Psoas muscle (tissue), 8 donors: ENCODE results near the gene RTF1. TPM values are rescaled to one million over a fixed set of nuclear protein-coding genes. Genes with fewer than 3 reads are reported as not detected.

Source experiments
- ATAC-seq, 4 donors: fragments of 200-7000 bp; cut with Tn5 transposase; one replicate each; pipeline ENCODE4 v1.9.1; 2020; ENCODE audit warnings: moderate library complexity in 3 of 4, mild to moderate bottlenecking in 2 of 4
- DNase-seq, 2 donors: peaks; one replicate each; pipeline ENCODE4 v3.0.0-alpha.2; 2020
- H3K27ac ChIP-seq: fragments of 200-600 bp; one replicate; pipeline ENCODE4 v1.8.0; 2022
- H3K27me3 ChIP-seq, 3 donors: fragments of 200-600 bp in 1 of 3; one replicate each; pipeline versions ENCODE4 v1.6.1 to v1.8.0; 2013 to 2022; ENCODE audit warnings: low read length in 2 of 3, mild to moderate bottlenecking in 2 of 3, moderate library complexity in 1 of 3; ENCODE audit not compliant: insufficient read depth in 3 of 3
- H3K36me3 ChIP-seq, 2 donors: fragments of 200-600 bp in 1 of 2; one replicate each; pipeline versions ENCODE4 v1.6.1 to v1.8.0; 2013 to 2022; ENCODE audit warnings: low read depth in 1 of 2, mild to moderate bottlenecking in 1 of 2, moderate library complexity in 1 of 2; ENCODE audit not compliant: insufficient read depth in 1 of 2
- H3K4me1 ChIP-seq: fragments of 200-600 bp; one replicate; pipeline ENCODE4 v1.8.0; 2022
- H3K4me3 ChIP-seq: fragments of 200-600 bp; one replicate; pipeline ENCODE4 v1.8.0; 2022; ENCODE audit warnings: mild to moderate bottlenecking
- H3K9me3 ChIP-seq: fragments of 200-600 bp; one replicate; pipeline ENCODE4 v1.8.0; 2022
- CTCF ChIP-seq: fragments of 200-600 bp; IDR thresholded peaks from one replicate; pipeline ENCODE4 v1.8.0; 2022; ENCODE audit warnings: antibody characterized with exemption
- WGBS, 3 donors: extraction: QIAGEN DNeasy Blood & Tissue Kit; methylation state at CpG; one replicate each; pipeline versions ENCODE4 v1.1.6 to v1.1.7; 2013; 5-methylcytosine and 5-hydroxymethylcytosine counted together
- intact Hi-C, 2 donors: fragments of 100-400 bp; cut with DNase I; formaldehyde crosslinking; loops; one replicate each; pipeline versions ENCODE4 v1.11.0 to v1.14.2; 2022
- polyA plus RNA-seq, 3 donors: library from polyadenylated mRNA; stranded (reverse); fragments of 200-250 nt; gene quantifications; one replicate each; pipeline ENCODE4 v1.2.3, GENCODE V29; 2013
- total RNA-seq, 4 donors: library from RNA; stranded (reverse); fragmentation: NEBNext Ultra II Directional in 2 of 4; extraction: Animal tissue kit (Norgen Biotek cat#: 25700) in 2 of 4; gene quantifications; one replicate each; pipeline versions ENCODE4 v1.2.1 to v1.2.4, GENCODE V29; 2021 to 2023
- donor health status: healthy with polysubstance abuse.
- donor health status: DM: no; HTN: no; CAD: no; lungs with moderate emphysema.
- donor health status: Bipolar disorder and iron deficiency.
- donor health status: healthy.
- donor health status: DM: yes; HTN: yes; CAD: no.
- donor health status: DM: no; HTN: no; CAD: no.
- donor health status: DM: no; HTN: no; CAD: no.
- donor health status: DM: yes; HTN: yes; CAD: no.

RTF1 gene
- total and polyA plus RNA-seq, 7 donors: 12.2 to 40.3 (median 28.4) TPM

DNA sequence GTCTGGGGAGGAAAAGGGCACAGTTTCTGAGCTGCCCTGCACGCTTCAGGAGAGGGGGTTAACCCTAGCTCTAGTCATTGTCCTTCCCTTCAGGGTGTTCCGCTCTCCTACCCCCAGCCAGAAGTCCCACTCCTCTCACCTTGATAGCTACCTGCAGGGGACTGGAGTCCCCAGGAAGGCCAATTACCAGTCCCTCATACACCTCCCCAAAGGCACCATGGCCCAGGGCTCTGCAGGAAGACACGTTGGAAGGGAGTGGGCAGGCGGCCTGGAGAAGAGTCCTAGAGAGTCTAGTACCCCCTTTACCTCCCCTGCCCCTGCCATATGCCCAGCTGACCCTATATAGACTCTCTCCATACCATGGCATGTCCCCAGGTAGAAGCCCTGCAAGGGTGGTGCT lies 88.9 kb downstream of the RTF1 start:
- Histone ChIP-seq H3K27me3 (peaks cover 0 to 42% (median 20%) of the 10 kb centered on the region in 3 donors), H3K27ac (no peak overlapping the region), H3K4me1 (peaks cover 16% of the 10 kb centered on the region), H3K4me3 (no peak overlapping the region), H3K9me3 (no peaks in the 10 kb centered on the region), H3K36me3 (no peaks in the 10 kb centered on the region)
- 83 to 94% (median 86%) methylated on average over 4 of the region's 4 CpGs for WGBS, 3 donors
- DNase-seq: no peak
- no peak for ATAC-seq
- TF ChIP-seq CTCF: no peak
- intact Hi-C loops: no loop called here

DNA sequence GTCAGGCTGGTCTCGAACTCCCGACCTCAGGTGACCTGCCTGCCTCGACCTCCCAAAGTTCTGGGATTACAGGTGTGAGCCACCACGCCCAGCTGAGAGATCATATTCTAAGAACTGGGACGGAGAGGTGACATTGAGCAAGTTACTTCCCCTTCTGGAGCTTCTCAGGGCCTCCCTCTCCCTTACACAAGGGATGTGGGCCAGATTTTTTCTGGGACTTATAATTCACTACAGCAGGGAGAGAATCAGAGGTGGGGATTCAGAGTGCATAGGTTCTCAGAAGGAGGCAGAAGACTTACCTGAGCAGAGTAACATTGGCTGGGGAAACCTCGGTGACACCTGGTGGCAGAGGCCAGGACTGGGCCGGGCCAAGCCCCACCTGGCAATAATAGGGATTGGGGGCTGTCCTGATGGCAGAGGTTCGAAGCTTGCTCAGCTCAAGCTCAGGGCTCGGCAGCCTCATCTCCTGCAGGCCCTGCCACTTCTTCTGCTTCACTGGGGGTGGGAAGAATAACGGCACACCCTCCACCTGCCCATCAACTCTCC lies 90.0 kb downstream of the RTF1 start:
- peaks cover 16% of the 10 kb centered on the region for H3K4me1 ChIP-seq
- no peaks in the 10 kb centered on the region for H3K9me3 ChIP-seq
- H3K27ac ChIP-seq: no peak overlapping the region
- H3K27me3 ChIP-seq: peaks cover 0 to 42% (median 22%) of the 10 kb centered on the region in 3 donors
- no peak for ATAC-seq
- WGBS, 3 donors: 67 to 73% (median 71%) methylated on average over 10 of the region's 10 CpGs
- TF ChIP-seq CTCF: no peak
- H3K4me3 ChIP-seq: no peak overlapping the region
- DNase-seq: no peak
- H3K36me3 ChIP-seq: no peaks in the 10 kb centered on the region
- intact Hi-C loops: no loop called here

DNA sequence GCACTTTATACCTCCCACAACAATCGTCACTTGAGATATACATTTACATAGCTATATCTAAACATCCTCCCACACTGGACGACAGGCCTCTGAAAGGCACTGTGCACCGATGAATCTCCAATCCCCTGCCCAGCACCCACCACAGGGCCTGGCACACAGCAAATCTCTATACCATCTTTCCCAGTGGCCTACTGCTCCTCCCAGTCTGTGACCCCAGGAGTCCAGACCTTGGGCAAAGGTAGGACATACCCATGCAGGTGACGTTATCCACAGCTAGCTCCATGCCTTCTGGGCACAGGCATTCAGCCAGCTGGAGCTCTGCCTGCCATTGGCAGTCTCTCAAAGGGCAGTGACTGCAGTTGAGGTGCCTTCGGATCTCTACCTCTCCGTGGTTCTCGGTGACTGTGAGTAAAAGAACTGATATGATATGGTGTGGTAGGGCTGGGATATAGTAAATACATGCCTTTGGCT lies 91.0 kb downstream of the RTF1 start:
- peaks cover 16% of the 10 kb centered on the region for H3K4me1 ChIP-seq
- TF ChIP-seq CTCF: no peak
- intact Hi-C loops: no loop called here
- no peaks in the 10 kb centered on the region for H3K36me3 ChIP-seq
- DNase-seq (no peak), ATAC-seq (no peak)
- WGBS, 3 donors: 76 to 84% (median 80%) methylated on average over 7 of the region's 7 CpGs
- H3K27ac ChIP-seq: no peak overlapping the region
- H3K27me3 ChIP-seq: peaks cover 0 to 42% (median 22%) of the 10 kb centered on the region in 3 donors
- H3K4me3 ChIP-seq: no peak overlapping the region
- H3K9me3 ChIP-seq: no peaks in the 10 kb centered on the region

DNA sequence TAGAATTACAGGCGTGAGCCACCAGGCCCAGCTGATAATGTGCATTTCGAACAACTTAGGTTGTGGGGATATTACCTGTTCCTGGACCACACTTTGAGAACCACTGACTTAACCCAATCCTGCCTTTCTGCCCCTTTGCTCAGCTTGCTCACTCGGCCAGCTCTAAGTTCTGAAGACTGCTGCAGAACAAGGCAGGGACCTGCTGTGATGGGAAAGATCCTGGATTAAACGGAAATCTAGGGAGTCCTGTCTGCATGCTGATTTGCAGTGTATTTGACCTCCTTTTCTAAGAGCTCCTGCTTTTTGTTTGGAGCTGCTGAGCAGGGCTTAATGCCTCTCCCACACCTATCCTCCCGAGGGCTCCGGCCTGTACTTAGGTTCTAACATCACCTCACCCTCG lies 93.8 kb downstream of the RTF1 start:
- 84 to 91% (median 86%) methylated on average over 6 to 7 of the region's 7 CpGs for WGBS, 3 donors
- H3K4me1 ChIP-seq: peaks cover 22% of the 10 kb centered on the region
- peaks cover 0 to 34% (median 26%) of the 10 kb centered on the region in 3 donors for H3K27me3 ChIP-seq
- ATAC-seq (no peak), DNase-seq (no peak)
- intact Hi-C loops: no loop called here
- no peaks in the 10 kb centered on the region for H3K36me3 ChIP-seq
- no peaks in the 10 kb centered on the region for H3K9me3 ChIP-seq
- H3K27ac ChIP-seq: no peak overlapping the region
- no peak overlapping the region for H3K4me3 ChIP-seq
- no peak for TF ChIP-seq CTCF
